GM12892 (cell line): ENCODE data around the gene SLC37A1.

Source experiments
- POLR2A ChIP-seq: IDR thresholded peaks from 2 replicates; pipeline ENCODE4 v1.6.1; 2011; ENCODE audit warnings: low read depth, low read length, control low read depth
- POLR2AphosphoS5 ChIP-seq: IDR thresholded peaks from 2 replicates; pipeline ENCODE4 v1.6.1; 2011; ENCODE audit warnings: low read depth, low read length, control low read depth

DNA sequence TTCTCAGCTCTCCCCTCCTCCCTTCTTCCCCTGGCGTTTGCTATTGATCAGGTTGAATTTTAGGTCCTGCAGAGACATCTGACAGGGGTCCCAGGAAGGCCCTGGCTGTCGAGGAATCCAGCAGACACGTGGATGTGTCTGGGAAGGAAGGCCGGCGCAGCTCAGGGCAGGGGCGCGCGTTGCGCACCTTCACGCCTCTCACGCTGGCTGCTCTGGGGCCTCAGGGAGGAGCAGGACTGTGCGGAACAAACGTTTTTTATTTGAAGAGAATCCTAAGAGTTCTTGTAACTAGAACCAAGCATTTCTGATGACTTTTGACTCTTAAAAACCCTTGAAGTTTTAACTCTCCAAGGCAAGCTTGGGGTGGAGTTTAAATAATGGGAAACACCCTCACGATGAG is 54.2 kb downstream of the SLC37A1 start:
- TF ChIP-seq POLR2A, result no peak
- TF ChIP-seq POLR2AphosphoS5, result no peak
